T-helper 9 cell (primary cell): Measurements from ENCODE around the gene DCDC2.

ENCODE experiments used
- DNase-seq: peaks from one replicate; pipeline ENCODE4 v3.0.0-alpha.2; 2020

DCDC2 gene

GRCh38 chr6:24140591-24140990, 217.3 kb downstream of the DCDC2 start:
- no peak for DNase-seq

GRCh38 chr6:24139639-24140038, 218.2 kb downstream of the DCDC2 start:
- no peak for DNase-seq

- DNase-seq, result no peak
Measured at GRCh38 chr6:24139080-24139479, 218.8 kb downstream of the DCDC2 start.

GRCh38 chr6:24131751-24132150, 226.1 kb downstream of the DCDC2 start:
- DNase-seq, result no peak

GRCh38 chr6:24127316-24127715, 230.5 kb downstream of the DCDC2 start:
- no peak for DNase-seq

GRCh38 chr6:24126586-24127192, 231.2 kb downstream of the DCDC2 start:
- DNase-seq, result no peak

GRCh38 chr6:24125980-24126379, 231.9 kb downstream of the DCDC2 start, which contains the start of gene NRSN1:
Gene NRSN1 (plus strand): TSS chr6:24126215. CDS start chr6:24134328, 8,113 bp downstream.
- no peak for DNase-seq

GRCh38 chr6:24122139-24122538, 235.7 kb downstream of the DCDC2 start:
- no peak for DNase-seq
